SK-N-SH (cell line): ENCODE measurements around the gene ELF4. TPM values are rescaled to one million over a fixed set of nuclear protein-coding genes. Genes with fewer than 3 reads are reported as not detected.

Experiments
- CTCF ChIA-PET: fragments of 300-600, 350-600 bp; formaldehyde crosslinking; extraction: SDS; loops from one replicate; lab custom pipeline; 2021; lab: Yijun Ruan, JAX
- POLR2A ChIA-PET: fragments of 350-600 bp; sonication (Branson Sonifier 250); formaldehyde crosslinking; extraction: SDS; loops from one replicate; lab custom pipeline; 2020; ENCODE audit warnings: antibody characterized with exemption, inconsistent platforms; lab: Yijun Ruan, JAX
- DNase-seq: peaks from one replicate; pipeline ENCODE4 v3.0.0; 2012
- H2AFZ ChIP-seq: fragments of 200-600 bp; sonication (generic); 2 replicates; pipeline ENCODE4 v1.8.1; 2016; ENCODE audit warnings: antibody characterized with exemption, mild to moderate bottlenecking, low read depth
- H3F3A ChIP-seq: fragments of 200-600 bp; sonication (generic); replicated peaks from 2 replicates; pipeline ENCODE3; 2016; ENCODE audit warnings: antibody characterized with exemption, mild to moderate bottlenecking; ENCODE audit not compliant: insufficient read depth
- H3K27ac ChIP-seq, 2 experiments: fragments of 200-500 bp in 1 of 2; fragments of 200-600 bp in 1 of 2; sonication (Bioruptor generic) in 1 of 2; sonication (generic), shearing (Covaris generic) in 1 of 2; 2 replicates each; pipeline versions ENCODE4 v1.5.1 to v1.6.1; 2014 to 2016; ENCODE audit warnings: low read depth in 2 of 2, inconsistent platforms in 1 of 2, low read length in 1 of 2, mild to moderate bottlenecking in 1 of 2, mixed read lengths in 1 of 2
- H3K27me3 ChIP-seq: fragments of 200-600 bp; sonication (generic), shearing (Covaris generic); 2 replicates; pipeline ENCODE4 v1.6.1; 2016; ENCODE audit warnings: mixed run types; ENCODE audit not compliant: insufficient read depth
- H3K36me3 ChIP-seq, 2 experiments: fragments of 200-500 bp in 1 of 2; fragments of 200-600 bp in 1 of 2; sonication (Bioruptor generic) in 1 of 2; sonication (generic) in 1 of 2; replicated peaks in 1 of 2; 2 replicates each; pipeline versions ENCODE3 to v1.5.1; 2014 to 2016; ENCODE audit warnings: low read length in 1 of 2, mild to moderate bottlenecking in 1 of 2; ENCODE audit not compliant: insufficient read depth in 2 of 2, control insufficient read depth in 1 of 2
- H3K4me1 ChIP-seq, 2 experiments: fragments of 200-500 bp in 1 of 2; fragments of 200-600 bp in 1 of 2; sonication (Bioruptor generic) in 1 of 2; sonication (generic), shearing (Covaris generic) in 1 of 2; 2 replicates each; pipeline versions ENCODE4 v1.5.1 to v1.6.1; 2014 to 2016; ENCODE audit warnings: low read depth in 1 of 2, low read length in 1 of 2, mixed run types in 1 of 2; ENCODE audit not compliant: insufficient read depth in 2 of 2, control insufficient read depth in 1 of 2
- H3K4me2 ChIP-seq: fragments of 200-600 bp; sonication (generic), shearing (Covaris generic); 2 replicates; pipeline ENCODE4 v1.6.1; 2017; ENCODE audit warnings: mixed run types
- H3K4me3 ChIP-seq, 2 experiments: fragments of 200-500 bp in 1 of 2; fragments of 200-600 bp in 1 of 2; sonication (Bioruptor generic) in 1 of 2; sonication (generic), shearing (Covaris generic) in 1 of 2; 2 replicates each; pipeline versions ENCODE4 v1.5.1 to v1.8.1; 2014 to 2016; ENCODE audit warnings: low read depth in 2 of 2, inconsistent platforms in 1 of 2, low read length in 1 of 2, mild to moderate bottlenecking in 1 of 2, mixed read lengths in 1 of 2, moderate library complexity in 1 of 2
- H3K79me2 ChIP-seq: fragments of 200-600 bp; sonication (generic); 2 replicates; pipeline ENCODE4 v1.8.1; 2017; ENCODE audit warnings: mild to moderate bottlenecking; ENCODE audit not compliant: insufficient read depth
- H3K9ac ChIP-seq: fragments of 200-600 bp; sonication (generic); 2 replicates; pipeline ENCODE4 v1.6.1; 2017; ENCODE audit warnings: mixed run types
- H3K9me2 ChIP-seq: fragments of 200-600 bp; sonication (generic); 2 replicates; pipeline ENCODE4 v1.6.1; 2017; ENCODE audit warnings: mixed run types
- H3K9me3 ChIP-seq: fragments of 200-600 bp; sonication (generic); 2 replicates; pipeline ENCODE4 v1.6.1; 2017; ENCODE audit warnings: mixed run types, mild to moderate bottlenecking, moderate library complexity
- H4K20me1 ChIP-seq: fragments of 200-600 bp; sonication (generic); 2 replicates; pipeline ENCODE4 v1.6.1; 2017; ENCODE audit warnings: mild to moderate bottlenecking, mixed run types; ENCODE audit not compliant: insufficient read depth
- CHD2 ChIP-seq: fragments of 150-350 bp; IDR thresholded peaks from 2 replicates; pipeline ENCODE4 v1.6.1; 2018; ENCODE audit warnings: low read length; ENCODE audit not compliant: partially characterized antibody
- ELF1 ChIP-seq: IDR thresholded peaks from 2 replicates; pipeline ENCODE4 v1.4.0; 2012
- FOSL2 ChIP-seq: IDR thresholded peaks from 2 replicates; pipeline ENCODE4 v1.4.0; 2012; ENCODE audit warnings: low read depth, mild to moderate bottlenecking, moderate library complexity, borderline replicate concordance
- FOXJ3 ChIP-seq: sonication (generic); formaldehyde crosslinking; IDR thresholded peaks from 2 replicates; pipeline ENCODE4 v1.5.1; 2020; ENCODE audit warnings: mild to moderate bottlenecking, missing genetic modification reagents
- GATA2 ChIP-seq: sonication (generic); formaldehyde crosslinking; IDR thresholded peaks from 2 replicates; pipeline ENCODE4 v1.5.0; 2020; ENCODE audit warnings: mild to moderate bottlenecking, missing genetic modification reagents
- JUND ChIP-seq: IDR thresholded peaks from 2 replicates; pipeline ENCODE4 v1.4.0; 2012
- MEF2A ChIP-seq: IDR thresholded peaks from 2 replicates; pipeline ENCODE4 v1.4.0; 2012; ENCODE audit warnings: low read depth, borderline replicate concordance
- POLR2AphosphoS5 ChIP-seq: IDR thresholded peaks from 2 replicates; pipeline ENCODE4 v1.6.1; 2012; ENCODE audit warnings: low read depth, low read length
- RAD21 ChIP-seq: IDR thresholded peaks from 2 replicates; pipeline ENCODE4 v1.6.1; 2012; ENCODE audit warnings: mild to moderate bottlenecking, low read length
- RCOR1 ChIP-seq: fragments of 150-350 bp; IDR thresholded peaks from 2 replicates; pipeline ENCODE4 v1.6.1; 2017; ENCODE audit warnings: antibody characterized with exemption, low read length
- RFX5 ChIP-seq: IDR thresholded peaks from 2 replicates; pipeline ENCODE4 v1.6.1; 2012; ENCODE audit warnings: mild to moderate bottlenecking, improper control_type of control experiment, low read length
- SIN3A ChIP-seq: IDR thresholded peaks from 2 replicates; pipeline ENCODE4 v1.6.1; 2012; ENCODE audit warnings: low read depth, mild to moderate bottlenecking, low read length, moderate library complexity, borderline replicate concordance
- TAF1 ChIP-seq: IDR thresholded peaks from 2 replicates; pipeline ENCODE4 v1.6.1; 2012; ENCODE audit warnings: low read depth, mild to moderate bottlenecking, low read length, moderate library complexity, borderline replicate concordance
- TCF12 ChIP-seq: IDR thresholded peaks from 2 replicates; pipeline ENCODE4 v1.4.0; 2012
- TEAD4 ChIP-seq: IDR thresholded peaks from 2 replicates; pipeline ENCODE4 v1.4.0; 2012; ENCODE audit warnings: mild to moderate bottlenecking, borderline replicate concordance; ENCODE audit not compliant: insufficient read depth
- WGBS: methylation state at CpG from one replicate; pipeline ENCODE4 v1.1.6; 2017; ENCODE audit warnings: low lambda C conversion rate; 5-methylcytosine and 5-hydroxymethylcytosine counted together
- polyA plus RNA-seq, 3 experiments: library from polyadenylated mRNA; depleted of rRNA; stranded (reverse); fragments of >200 nt; gene quantifications; 2 replicates each; pipeline ENCODE4 v1.2.3, GENCODE V29; 2012
- TF ChIP-seq, protein P1 (sequence below): fragments of 200-600 bp; sonication (generic); IDR thresholded peaks from 2 replicates; pipeline ENCODE4 v1.6.1; 2017; ENCODE audit warnings: antibody characterized with exemption, mild to moderate bottlenecking, moderate library complexity
- TF ChIP-seq, protein P2 (sequence below): IDR thresholded peaks from 2 replicates; pipeline ENCODE4; 2012
- TF ChIP-seq, protein P3 (sequence below): fragments of 150-350 bp; IDR thresholded peaks from 2 replicates; pipeline ENCODE4 v1.6.1; 2016; ENCODE audit warnings: mild to moderate bottlenecking, low read depth, low read length
- TF ChIP-seq, protein P4 (sequence below): fragments of 150-350 bp; IDR thresholded peaks from 2 replicates; pipeline ENCODE4 v1.6.1; 2017; ENCODE audit warnings: antibody characterized with exemption, low read length, low read depth, borderline replicate concordance

The ELF4 gene
- polyA plus RNA-seq, 1 of the 3 experiments (the other 2 are of a cell fraction) = 9.6 TPM

DNA sequence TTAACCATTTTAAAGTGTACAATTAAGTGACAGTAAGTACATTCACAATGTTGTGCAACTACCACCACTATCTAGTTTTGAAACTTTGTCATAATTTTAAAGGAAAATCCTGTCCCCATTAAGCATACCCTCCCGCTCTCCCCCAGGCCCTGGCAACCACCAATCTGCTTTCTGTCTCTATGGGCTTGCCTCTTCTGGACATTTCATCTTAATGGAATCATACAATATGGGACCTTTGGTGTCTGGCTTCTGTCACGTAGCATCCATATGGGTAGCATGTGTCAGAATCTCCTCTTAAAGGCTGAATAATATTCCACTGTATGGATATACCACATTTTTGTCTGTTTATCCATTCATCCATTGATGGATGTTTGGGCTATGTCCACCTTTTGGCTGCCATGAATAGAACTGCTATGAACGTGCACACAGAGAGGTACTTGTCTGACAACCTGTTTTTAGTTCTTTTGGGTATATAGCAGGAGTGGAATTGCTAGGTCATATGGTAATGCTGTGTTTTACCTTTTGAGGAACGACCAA is 61.5 kb downstream of the ELF4 start (continued):
- TF ChIP-seq GATA2 (CRISPR knock-in tag) (no peak), MEF2A (no peak), JUND (no peak), TCF12 (no peak), TAF1 (no peak), POLR2AphosphoS5 (no peak)

DNA sequence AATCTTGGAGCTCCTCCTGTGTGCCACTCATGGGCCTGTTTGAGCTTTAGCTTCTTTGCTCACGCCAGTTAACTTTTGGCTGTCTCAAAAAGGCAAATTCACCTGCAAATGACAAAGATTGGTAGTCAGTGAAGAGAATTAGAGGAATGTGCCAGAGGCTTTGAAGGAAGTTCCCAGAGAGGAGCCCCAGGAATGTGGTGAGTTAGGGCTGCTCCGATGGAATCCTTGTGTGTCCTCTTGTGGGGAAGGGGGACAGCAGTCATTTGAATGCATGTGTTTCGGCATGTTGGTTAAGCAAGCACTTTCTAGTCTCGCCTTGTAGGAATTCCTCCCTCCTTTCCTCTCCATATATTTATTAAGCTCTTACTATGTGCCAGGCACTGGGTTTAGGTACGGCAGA is 62.9 kb downstream of the ELF4 start:
- no peaks in the 10 kb centered on the region; the same call in 1 of the 2 replicates for H3K27me3 ChIP-seq
- peaks cover 24 to 27% of the 10 kb centered on the region in 2 experiments for H3K36me3 ChIP-seq
- no peak overlapping the region for H3K4me3 ChIP-seq
- H2AFZ ChIP-seq = no peak overlapping the region
- no peak overlapping the region for H3K9ac ChIP-seq
- no peak for TF ChIP-seq FOSL2
- TF ChIP-seq JUND = no peak
- TF ChIP-seq MEF2A = no peak
- TF ChIP-seq, protein P1, sequence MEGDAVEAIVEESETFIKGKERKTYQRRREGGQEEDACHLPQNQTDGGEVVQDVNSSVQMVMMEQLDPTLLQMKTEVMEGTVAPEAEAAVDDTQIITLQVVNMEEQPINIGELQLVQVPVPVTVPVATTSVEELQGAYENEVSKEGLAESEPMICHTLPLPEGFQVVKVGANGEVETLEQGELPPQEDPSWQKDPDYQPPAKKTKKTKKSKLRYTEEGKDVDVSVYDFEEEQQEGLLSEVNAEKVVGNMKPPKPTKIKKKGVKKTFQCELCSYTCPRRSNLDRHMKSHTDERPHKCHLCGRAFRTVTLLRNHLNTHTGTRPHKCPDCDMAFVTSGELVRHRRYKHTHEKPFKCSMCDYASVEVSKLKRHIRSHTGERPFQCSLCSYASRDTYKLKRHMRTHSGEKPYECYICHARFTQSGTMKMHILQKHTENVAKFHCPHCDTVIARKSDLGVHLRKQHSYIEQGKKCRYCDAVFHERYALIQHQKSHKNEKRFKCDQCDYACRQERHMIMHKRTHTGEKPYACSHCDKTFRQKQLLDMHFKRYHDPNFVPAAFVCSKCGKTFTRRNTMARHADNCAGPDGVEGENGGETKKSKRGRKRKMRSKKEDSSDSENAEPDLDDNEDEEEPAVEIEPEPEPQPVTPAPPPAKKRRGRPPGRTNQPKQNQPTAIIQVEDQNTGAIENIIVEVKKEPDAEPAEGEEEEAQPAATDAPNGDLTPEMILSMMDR = no peak
- no peak for TF ChIP-seq FOXJ3 (CRISPR knock-in tag)
- no peaks in the 10 kb centered on the region for H3K9me2 ChIP-seq
- H4K20me1 ChIP-seq = no peaks in the 10 kb centered on the region
- H3K4me2 ChIP-seq = no peak overlapping the region
- ChIA-PET CTCF (interaction anchor here (1.0 to 1.7 kb wide), 7 partner anchors 13 to 443 kb away, joined by 3 to 8 read pairs (median 4); no protein-coding TSS in a partner anchor), POLR2A (no interaction called here)
- H3K79me2 ChIP-seq = no peaks in the 10 kb centered on the region
- 63% methylated on average over 5 of the region's 5 CpGs for WGBS
- H3K9me3 ChIP-seq = no peaks in the 10 kb centered on the region
- no peak for DNase-seq
- H3K4me1 ChIP-seq = no peaks in the 10 kb centered on the region
- no peaks in the 10 kb centered on the region for H3F3A ChIP-seq
- no peak overlapping the region for H3K27ac ChIP-seq

DNA sequence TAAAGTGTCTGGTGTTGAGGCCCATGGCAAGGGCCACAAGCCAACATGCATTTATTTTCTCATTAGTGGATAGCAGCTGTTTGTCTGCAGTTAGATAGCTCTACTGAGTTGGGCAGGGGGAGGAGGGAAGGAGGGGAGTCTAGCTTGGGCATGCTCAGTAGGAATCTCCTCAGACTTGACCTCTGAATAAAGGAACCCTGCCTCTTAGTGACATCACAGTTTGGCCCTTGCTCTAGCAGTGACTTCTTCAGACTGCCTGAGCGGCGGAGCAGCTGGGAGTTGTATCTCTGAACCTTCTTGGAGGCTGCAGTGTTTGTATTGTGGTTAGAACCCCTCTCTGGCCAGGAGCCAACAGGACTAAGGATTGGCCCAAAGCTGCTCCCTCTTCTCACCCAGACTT is 70.5 kb downstream of the ELF4 start:
- Histone ChIP-seq H4K20me1 (no peaks in the 10 kb centered on the region), H3K4me2 (no peak overlapping the region), H3K79me2 (no peaks in the 10 kb centered on the region), H3K27ac (no peak overlapping the region), H3K9me2 (no peaks in the 10 kb centered on the region), H3K27me3 (peaks cover 6% of the 10 kb centered on the region), H2AFZ (no peak overlapping the region), H3K4me3 (no peak overlapping the region), H3K9me3 (no peaks in the 10 kb centered on the region), H3K9ac (no peak overlapping the region), H3F3A (no peaks in the 10 kb centered on the region), H3K36me3 (peaks cover 1 to 5% of the 10 kb centered on the region in 2 experiments), H3K4me1 (no peaks in the 10 kb centered on the region)
- no peak for DNase-seq
- no CpG with 5 or more reads among the region's 2 CpGs for WGBS
- ChIA-PET POLR2A (no interaction called here), CTCF (interaction anchor here (1.4 to 5.6 kb wide), 4 partner anchors 11 to 114 kb away, joined by 4 to 27 read pairs (median 16); no protein-coding TSS in a partner anchor)
- TF ChIP-seq FOSL2 (no peak), TCF12 (no peak), TEAD4 (no peak), ELF1 (no peak), RFX5 (no peak), RAD21 (no peak), CHD2 (no peak), SIN3A (no peak), RCOR1 (no peak)
- TF ChIP-seq, protein P2, sequence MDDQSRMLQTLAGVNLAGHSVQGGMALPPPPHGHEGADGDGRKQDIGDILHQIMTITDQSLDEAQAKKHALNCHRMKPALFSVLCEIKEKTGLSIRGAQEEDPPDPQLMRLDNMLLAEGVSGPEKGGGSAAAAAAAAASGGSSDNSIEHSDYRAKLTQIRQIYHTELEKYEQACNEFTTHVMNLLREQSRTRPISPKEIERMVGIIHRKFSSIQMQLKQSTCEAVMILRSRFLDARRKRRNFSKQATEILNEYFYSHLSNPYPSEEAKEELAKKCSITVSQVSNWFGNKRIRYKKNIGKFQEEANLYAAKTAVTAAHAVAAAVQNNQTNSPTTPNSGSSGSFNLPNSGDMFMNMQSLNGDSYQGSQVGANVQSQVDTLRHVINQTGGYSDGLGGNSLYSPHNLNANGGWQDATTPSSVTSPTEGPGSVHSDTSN = no peak
- TF ChIP-seq, protein P3, sequence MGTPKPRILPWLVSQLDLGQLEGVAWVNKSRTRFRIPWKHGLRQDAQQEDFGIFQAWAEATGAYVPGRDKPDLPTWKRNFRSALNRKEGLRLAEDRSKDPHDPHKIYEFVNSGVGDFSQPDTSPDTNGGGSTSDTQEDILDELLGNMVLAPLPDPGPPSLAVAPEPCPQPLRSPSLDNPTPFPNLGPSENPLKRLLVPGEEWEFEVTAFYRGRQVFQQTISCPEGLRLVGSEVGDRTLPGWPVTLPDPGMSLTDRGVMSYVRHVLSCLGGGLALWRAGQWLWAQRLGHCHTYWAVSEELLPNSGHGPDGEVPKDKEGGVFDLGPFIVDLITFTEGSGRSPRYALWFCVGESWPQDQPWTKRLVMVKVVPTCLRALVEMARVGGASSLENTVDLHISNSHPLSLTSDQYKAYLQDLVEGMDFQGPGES = no peak
- TF ChIP-seq, protein P4, sequence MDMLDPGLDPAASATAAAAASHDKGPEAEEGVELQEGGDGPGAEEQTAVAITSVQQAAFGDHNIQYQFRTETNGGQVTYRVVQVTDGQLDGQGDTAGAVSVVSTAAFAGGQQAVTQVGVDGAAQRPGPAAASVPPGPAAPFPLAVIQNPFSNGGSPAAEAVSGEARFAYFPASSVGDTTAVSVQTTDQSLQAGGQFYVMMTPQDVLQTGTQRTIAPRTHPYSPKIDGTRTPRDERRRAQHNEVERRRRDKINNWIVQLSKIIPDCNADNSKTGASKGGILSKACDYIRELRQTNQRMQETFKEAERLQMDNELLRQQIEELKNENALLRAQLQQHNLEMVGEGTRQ = no peak
- TF ChIP-seq, protein P1 = no peak
